ENCODE data around the gene CPNE9. TPM values are rescaled to one million over a fixed set of nuclear protein-coding genes. Genes with fewer than 3 reads are reported as not detected.
A peak's percentile ranks its signal among the peaks of the same experiment; 100 is the strongest.

CPNE9 gene
- total and polyA plus RNA-seq, 2 experiments from 2014 or later: 7.0 to 8.8 TPM

- Histone ChIP-seq H3K4me2 (peak overlapping the region; percentile 85), H3K79me2 (replicated peaks; ENCODE audit: insufficient read depth) (no peaks in the 10 kb centered on the region), H2AFZ (peak overlapping the region; percentile 93), H3F3A (replicated peaks; ENCODE audit: low read depth) (no peaks in the 10 kb centered on the region), H3K4me1 (ENCODE audit: insufficient read depth) (no peaks in the 10 kb centered on the region), H3K27ac (ENCODE audit: low read depth) (no peak overlapping the region), H3K27me3 (ENCODE audit: insufficient read depth) (peaks cover 62% of the 10 kb centered on the region), H3K4me3 (peak overlapping the region; percentile 68), H3K36me3 (ENCODE audit: insufficient read depth) (no peaks in the 10 kb centered on the region), H3K9me2 (ENCODE audit: insufficient read depth) (no peaks in the 10 kb centered on the region), H4K20me1 (replicated peaks; ENCODE audit: insufficient read depth) (no peaks in the 10 kb centered on the region)
- Mint-ChIP-seq H3K4me3 (peak overlapping the region; percentile 69), H3K9me3 (no peaks in the 10 kb centered on the region), H3K4me1 (peaks cover 18% of the 10 kb centered on the region), H3K27ac (no peak overlapping the region), H3K27me3 (ENCODE audit: insufficient read depth, low read depth, poor library complexity) (peaks cover 42% of the 10 kb centered on the region), H3K36me3 (ENCODE audit: low read depth) (no peaks in the 10 kb centered on the region)
- peak; percentile 38 for DNase-seq (ENCODE audit: low spot score)
- ATAC-seq: peak; percentile 4
- TF ChIP-seq NANOG (IDR thresholded peaks at IDR 0.05; ENCODE audit: borderline replicate concordance) (no peak), EZH2phosphoT487 (IDR thresholded peaks at IDR 0.05; ENCODE audit: unreplicated experiment) (no peak), STAT1 (IDR thresholded peaks at IDR 0.05; ENCODE audit: unreplicated experiment) (no peak), EZH2 (IDR thresholded peaks at IDR 0.05; ENCODE audit: low read depth, unreplicated experiment) (no peak), REST (IDR thresholded peaks at IDR 0.05; ENCODE audit: unreplicated experiment) (no peak), ZNF462 (CRISPR knock-in tag; IDR thresholded peaks at IDR 0.05) (no peak), CTCF (conservative IDR thresholded peaks at IDR 0.05; ENCODE audit: low read depth in 2 of 2) (no peak), JUNB (IDR thresholded peaks at IDR 0.05; ENCODE audit: unreplicated experiment) (no peak), CREB1 (CRISPR knock-in tag; IDR thresholded peaks at IDR 0.05; ENCODE audit: low read depth) (no peak), ZNF331 (CRISPR knock-in tag; IDR thresholded peaks at IDR 0.05; ENCODE audit: low read depth) (no peak), ETS1 (IDR thresholded peaks at IDR 0.05) (no peak), POLR2AphosphoS5 (IDR thresholded peaks at IDR 0.05; ENCODE audit: low read depth) (no peak), ZNF114 (CRISPR knock-in tag; IDR thresholded peaks at IDR 0.05) (no peak)
Measured at GRCh38 chr3:9770276-9770812, 66.7 kb downstream of the CPNE9 start.
